PC-9 (cell line): ENCODE data around the gene PPIB. TPM values are rescaled to one million over a fixed set of nuclear protein-coding genes. Genes with fewer than 3 reads are reported as not detected.

Source experiments
- BruUV-seq: library from RNA; stranded (reverse); fragments of 400-500 nt; replicated peaks from 2 replicates; lab custom pipeline; 2021; lab: Mats Ljungman, UMichigan
- CTCF ChIA-PET: fragments of 300-600 bp; sonication (Branson Sonifier 250); formaldehyde crosslinking; loops from one replicate; lab custom pipeline; 2022; ENCODE audit warnings: antibody characterized with exemption; lab: Charles Lee
- POLR2A ChIA-PET: fragments of 300-600 bp; sonication (Branson Sonifier 250); formaldehyde crosslinking; loops from one replicate; lab custom pipeline; 2022; ENCODE audit warnings: antibody characterized with exemption; ENCODE audit not compliant: unreplicated experiment; lab: Charles Lee
- DNase-seq, 2 experiments: peaks; one replicate each; pipeline versions ENCODE4 v3.0.0 to v3.0.0-alpha.2; 2015 to 2022; ENCODE audit warnings: mixed read lengths in 1 of 2
- H2AFZ ChIP-seq: fragments of 200-600 bp; sonication (generic); 2 replicates; pipeline ENCODE4 v1.8.1; 2017; ENCODE audit warnings: antibody characterized with exemption
- H3F3A ChIP-seq: fragments of 200-600 bp; sonication (generic); 2 replicates; pipeline ENCODE4 v1.8.1; 2017; ENCODE audit warnings: antibody characterized with exemption, mild to moderate bottlenecking, low read depth; ENCODE audit not compliant: insufficient read depth
- H3K27ac ChIP-seq: fragments of 200-600 bp; sonication (generic); 2 replicates; pipeline ENCODE4 v1.6.1; 2016; ENCODE audit warnings: mixed run types
- H3K27me3 ChIP-seq: fragments of 200-600 bp; sonication (generic); 2 replicates; pipeline ENCODE4 v1.6.1; 2016; ENCODE audit warnings: low read depth, mixed run types; ENCODE audit not compliant: insufficient read depth
- H3K36me3 ChIP-seq: fragments of 200-600 bp; sonication (generic); 2 replicates; pipeline ENCODE4 v1.6.1; 2016; ENCODE audit warnings: low read depth, mixed run types
- H3K4me1 ChIP-seq: fragments of 200-600 bp; sonication (generic); replicated peaks from 2 replicates; pipeline ENCODE4 v1.6.1; 2016; ENCODE audit warnings: mixed run types; ENCODE audit not compliant: insufficient read depth
- H3K4me2 ChIP-seq: fragments of 200-600 bp; sonication (generic); 2 replicates; pipeline ENCODE4 v1.6.1; 2017; ENCODE audit warnings: mixed run types
- H3K4me3 ChIP-seq: fragments of 200-600 bp; sonication (generic); 2 replicates; pipeline ENCODE4 v1.6.1; 2016; ENCODE audit warnings: mixed run types
- H3K79me2 ChIP-seq: fragments of 200-600 bp; sonication (generic); 2 replicates; pipeline ENCODE4 v1.6.1; 2017; ENCODE audit warnings: low read depth, mixed run types
- H3K9me2 ChIP-seq: fragments of 200-600 bp; sonication (generic); 2 replicates; pipeline ENCODE4 v1.8.1; 2017; ENCODE audit warnings: mild to moderate bottlenecking; ENCODE audit not compliant: insufficient read depth
- H3K9me3 ChIP-seq: fragments of 200-600 bp; sonication (generic); 2 replicates; pipeline ENCODE4 v1.8.1; 2016; ENCODE audit warnings: low read depth; ENCODE audit not compliant: insufficient read depth
- H4K20me1 ChIP-seq: fragments of 200-600 bp; sonication (generic); 2 replicates; pipeline ENCODE4 v1.8.1; 2017; ENCODE audit not compliant: insufficient read depth
- CTCF ChIP-seq: fragments of 200-600 bp; sonication (generic); conservative IDR thresholded peaks from 2 replicates; pipeline ENCODE4 v1.6.1; 2017; ENCODE audit warnings: mixed run types, antibody characterized with exemption, mild to moderate bottlenecking, moderate library complexity
- EZH2 ChIP-seq: fragments of 200-600 bp; sonication (generic); IDR thresholded peaks from 2 replicates; pipeline ENCODE4 v1.8.0; 2017; ENCODE audit warnings: antibody characterized with exemption, low read depth
- intact Hi-C: fragments of 100-400 bp; cut with micrococcal nuclease; formaldehyde crosslinking; loops from one replicate; pipeline ENCODE4 v1.10.0; 2022; ENCODE audit not compliant: unreplicated experiment
- total RNA-seq: library from RNA; stranded (reverse); gene quantifications from 2 replicates; pipeline ENCODE4 v1.2.3, GENCODE V29; 2021

Gene PPIB
- total RNA-seq, 1 experiment from 2014 or later: 345 TPM

- TF ChIP-seq CTCF: no peak
- no peak for TF ChIP-seq EZH2
Observed at GRCh38 chr15:64134345-64134829, 28.4 kb downstream of the PPIB start.

GRCh38 chr15:64133623-64134344 lies 29.0 kb downstream of the PPIB start:
- Histone ChIP-seq H3K36me3 (no peaks in the 10 kb centered on the region), H3K9me3 (no peaks in the 10 kb centered on the region), H3K27ac (no peak overlapping the region), H3F3A (no peaks in the 10 kb centered on the region), H2AFZ (no peak overlapping the region), H3K27me3 (no peaks in the 10 kb centered on the region), H3K4me2 (no peak overlapping the region), H3K4me1 (no peaks in the 10 kb centered on the region), H3K4me3 (no peak overlapping the region), H4K20me1 (no peaks in the 10 kb centered on the region), H3K9me2 (no peaks in the 10 kb centered on the region), H3K79me2 (no peaks in the 10 kb centered on the region)
- TF ChIP-seq EZH2 (no peak), CTCF (no peak)
- ChIA-PET POLR2A (no interaction called here), CTCF (no interaction called here)
- intact Hi-C loops: no loop called here
- TSS peak; percentile 14 for BruUV-seq
- DNase-seq: no peak

More at GRCh38 chr15:64134345-64134829, 28.4 kb downstream of the PPIB start:
- no peaks in the 10 kb centered on the region for H3F3A ChIP-seq
- H3K4me2 ChIP-seq: no peak overlapping the region
- H3K4me3 ChIP-seq: no peak overlapping the region
- POLR2A ChIA-PET: no interaction called here
- no peaks in the 10 kb centered on the region for H3K36me3 ChIP-seq
- BruUV-seq: no TSS peak
- H3K4me1 ChIP-seq: no peaks in the 10 kb centered on the region
- no peak for DNase-seq
- H3K9me2 ChIP-seq: no peaks in the 10 kb centered on the region
- no peaks in the 10 kb centered on the region for H4K20me1 ChIP-seq
- CTCF ChIA-PET: no interaction called here
- H3K27me3 ChIP-seq: no peaks in the 10 kb centered on the region
- H3K27ac ChIP-seq: no peak overlapping the region
- no peaks in the 10 kb centered on the region for H3K79me2 ChIP-seq
- no peaks in the 10 kb centered on the region for H3K9me3 ChIP-seq
- no peak overlapping the region for H2AFZ ChIP-seq
- intact Hi-C loops: no loop called here

GRCh38 chr15:64132217-64132616 lies 30.6 kb downstream of the PPIB start:
- no peak for DNase-seq
- Histone ChIP-seq H3K36me3 (no peaks in the 10 kb centered on the region), H3K4me3 (no peak overlapping the region), H4K20me1 (no peaks in the 10 kb centered on the region), H3K27me3 (no peaks in the 10 kb centered on the region), H3K4me2 (no peak overlapping the region), H2AFZ (no peak overlapping the region), H3K9me3 (no peaks in the 10 kb centered on the region), H3K27ac (no peak overlapping the region), H3F3A (no peaks in the 10 kb centered on the region), H3K9me2 (no peaks in the 10 kb centered on the region), H3K4me1 (no peaks in the 10 kb centered on the region), H3K79me2 (no peaks in the 10 kb centered on the region)
- TF ChIP-seq EZH2 (no peak), CTCF (no peak)
- BruUV-seq: no TSS peak
- intact Hi-C loops: no loop called here
- CTCF ChIA-PET: no interaction called here
- POLR2A ChIA-PET: no interaction called here
